H9 (cell line): Measurements from ENCODE around the gene SLC6A18. TPM values are rescaled to one million over a fixed set of nuclear protein-coding genes. Genes with fewer than 3 reads are reported as not detected.

Experiments
- DNase-seq: peaks from one replicate; pipeline ENCODE4 v3.0.0-alpha.2; 2017
- H2AFZ ChIP-seq: one replicate; pipeline ENCODE4 v1.6.1; 2013; ENCODE audit warnings: mild to moderate bottlenecking, low read length, control low read depth, moderate library complexity
- H2AK5ac ChIP-seq: 2 replicates; pipeline ENCODE4 v1.6.1; 2013; ENCODE audit warnings: low read length, control low read depth, mixed read lengths; ENCODE audit not compliant: insufficient read length
- H2BK120ac ChIP-seq: one replicate; pipeline ENCODE4 v1.6.1; 2013; ENCODE audit warnings: low read depth, mild to moderate bottlenecking, low read length, control low read depth, inconsistent platforms; ENCODE audit not compliant: poor library complexity, severe bottlenecking
- H2BK12ac ChIP-seq: 2 replicates; pipeline ENCODE4 v1.6.1; 2013; ENCODE audit warnings: low read length, control low read depth, mixed read lengths, low read depth; ENCODE audit not compliant: insufficient read length
- H2BK15ac ChIP-seq: 2 replicates; pipeline ENCODE4 v1.6.1; 2013; ENCODE audit warnings: low read depth, low read length, control low read depth
- H2BK20ac ChIP-seq: one replicate; pipeline ENCODE4 v1.6.1; 2013; ENCODE audit warnings: low read depth, mild to moderate bottlenecking, low read length, control low read depth, inconsistent platforms; ENCODE audit not compliant: poor library complexity, severe bottlenecking
- H2BK5ac ChIP-seq: 2 replicates; pipeline ENCODE4 v1.6.1; 2013; ENCODE audit warnings: low read length, control low read depth, mixed read lengths; ENCODE audit not compliant: insufficient read length
- H3K14ac ChIP-seq: 2 replicates; pipeline ENCODE4 v1.6.1; 2013; ENCODE audit warnings: low read length, control low read depth; ENCODE audit not compliant: insufficient read depth
- H3K18ac ChIP-seq: 2 replicates; pipeline ENCODE4 v1.6.1; 2013; ENCODE audit warnings: low read depth, mild to moderate bottlenecking, mixed read lengths, low read length, control low read depth; ENCODE audit not compliant: insufficient read length
- H3K23ac ChIP-seq: 2 replicates; pipeline ENCODE4 v1.6.1; 2013; ENCODE audit warnings: low read length, control low read depth, mixed read lengths, low read depth; ENCODE audit not compliant: insufficient read length
- H3K23me2 ChIP-seq: 2 replicates; pipeline ENCODE4 v1.6.1; 2013; ENCODE audit warnings: low read depth, mild to moderate bottlenecking, mixed read lengths, low read length, control low read depth; ENCODE audit not compliant: insufficient read length, poor library complexity, severe bottlenecking
- H3K27ac ChIP-seq: 2 replicates; pipeline ENCODE4 v1.5.1; 2013; ENCODE audit warnings: low read length, control low read depth, mixed read lengths, low read depth; ENCODE audit not compliant: insufficient read length
- H3K27me3 ChIP-seq: 2 replicates; pipeline ENCODE4 v1.6.1; 2013; ENCODE audit warnings: low read length, control low read depth, inconsistent platforms; ENCODE audit not compliant: insufficient read depth
- H3K4ac ChIP-seq: 2 replicates; pipeline ENCODE4 v1.6.1; 2013; ENCODE audit warnings: low read depth, mild to moderate bottlenecking, control low read depth, inconsistent platforms, low read length, moderate library complexity
- H3K4me1 ChIP-seq: 2 replicates; pipeline ENCODE4 v1.6.1; 2013; ENCODE audit warnings: low read length, control low read depth, inconsistent platforms; ENCODE audit not compliant: insufficient read depth
- H3K4me2 ChIP-seq: 2 replicates; pipeline ENCODE4 v1.6.1; 2013; ENCODE audit warnings: low read length, control low read depth, mixed read lengths; ENCODE audit not compliant: insufficient read length, insufficient read depth
- H3K56ac ChIP-seq: 2 replicates; pipeline ENCODE4 v1.6.1; 2013; ENCODE audit warnings: low read depth, mild to moderate bottlenecking, mixed read lengths, low read length, control low read depth; ENCODE audit not compliant: insufficient read length
- H3K79me1 ChIP-seq: 2 replicates; pipeline ENCODE4 v1.6.1; 2013; ENCODE audit warnings: low read depth, mild to moderate bottlenecking, moderate library complexity, low read length, control low read depth, inconsistent platforms; ENCODE audit not compliant: insufficient read depth, poor library complexity, severe bottlenecking
- H3K79me2 ChIP-seq: 2 replicates; pipeline ENCODE4 v1.6.1; 2013; ENCODE audit warnings: low read length, control low read depth, inconsistent platforms; ENCODE audit not compliant: insufficient read depth
- H3K9ac ChIP-seq: 2 replicates; pipeline ENCODE4 v1.6.1; 2013; ENCODE audit warnings: low read length, control low read depth, mixed read lengths; ENCODE audit not compliant: insufficient read length; ENCODE audit errors: extremely low read depth
- H3K9me3 ChIP-seq: one replicate; pipeline ENCODE4 v1.6.1; 2013; ENCODE audit warnings: low read depth, low read length, inconsistent platforms; ENCODE audit not compliant: control insufficient read depth
- H3T11ph ChIP-seq: one replicate; pipeline ENCODE4 v1.6.1; 2013; ENCODE audit warnings: mild to moderate bottlenecking, low read length, control low read depth, inconsistent platforms
- H4K20me1 ChIP-seq: one replicate; pipeline ENCODE4 v1.6.1; 2013; ENCODE audit not compliant: control insufficient read depth, insufficient read length, insufficient read depth
- H4K5ac ChIP-seq: 2 replicates; pipeline ENCODE4 v1.6.1; 2013; ENCODE audit warnings: low read depth, mild to moderate bottlenecking, mixed read lengths, low read length, control low read depth; ENCODE audit not compliant: insufficient read length
- H4K8ac ChIP-seq: replicated peaks from 2 replicates; pipeline ENCODE4 v1.6.1; 2013; ENCODE audit warnings: low read length, control low read depth, mixed read lengths, low read depth; ENCODE audit not compliant: insufficient read length
- H4K91ac ChIP-seq: 2 replicates; pipeline ENCODE4 v1.6.1; 2013; ENCODE audit warnings: low read depth, mild to moderate bottlenecking, moderate library complexity, mixed read lengths, low read length, control low read depth; ENCODE audit not compliant: insufficient read length
- H3K27ac Mint-ChIP-seq, 3 experiments: 2 replicates in 2 of 3; 3 replicates in 1 of 3; pipeline ENCODE4 v1.8.0; 2020 to 2021; ENCODE audit warnings: mixed read lengths in 3 of 3, mild to moderate bottlenecking in 1 of 3, moderate library complexity in 1 of 3
- H3K27me3 Mint-ChIP-seq: 2 replicates; pipeline ENCODE4 v1.8.0; 2021; ENCODE audit warnings: low read depth, mild to moderate bottlenecking, moderate library complexity, mixed read lengths
- H3K36me3 Mint-ChIP-seq, 3 experiments: 2 replicates in 2 of 3; 3 replicates in 1 of 3; pipeline ENCODE4 v1.8.0; 2020 to 2021; ENCODE audit warnings: low read depth in 3 of 3, mixed read lengths in 3 of 3; ENCODE audit not compliant: insufficient read depth in 1 of 3
- H3K4me1 Mint-ChIP-seq, 2 experiments: 2 replicates each; pipeline ENCODE4 v1.8.0; 2020; ENCODE audit warnings: mixed read lengths in 2 of 2
- H3K4me3 Mint-ChIP-seq, 2 experiments: 2 replicates in 1 of 2; 3 replicates in 1 of 2; pipeline ENCODE4 v1.8.0; 2020 to 2021; ENCODE audit warnings: mild to moderate bottlenecking in 2 of 2, mixed read lengths in 2 of 2, moderate library complexity in 1 of 2
- H3K9me3 Mint-ChIP-seq, 2 experiments: 2 replicates in 1 of 2; 3 replicates in 1 of 2; pipeline ENCODE4 v1.8.0; 2020; ENCODE audit warnings: mild to moderate bottlenecking in 2 of 2, mixed read lengths in 2 of 2, moderate library complexity in 1 of 2
- WGBS: extraction: QIAGEN DNeasy Blood & Tissue Kit; methylation state at CpG from one replicate; pipeline ENCODE4 v1.1.7; 2013; ENCODE audit warnings: missing lambda C conversion rate, low lambda C conversion rate, mixed read lengths; ENCODE audit not compliant: insufficient read length; ENCODE audit errors: extremely low coverage; 5-methylcytosine and 5-hydroxymethylcytosine counted together
- total RNA-seq: library from RNA; stranded (reverse); gene quantifications from 2 replicates; pipeline ENCODE4 v1.2.1, GENCODE V29; 2021
- TF ChIP-seq, protein P1 (sequence below): fragments of 200-600 bp; sonication (generic); conservative IDR thresholded peaks from 3 replicates; pipeline ENCODE4 v1.8.0; 2021; ENCODE audit warnings: antibody characterized with exemption, mild to moderate bottlenecking

Gene SLC6A18
- total RNA-seq, 1 experiment from 2014 or later = not detected

DNA sequence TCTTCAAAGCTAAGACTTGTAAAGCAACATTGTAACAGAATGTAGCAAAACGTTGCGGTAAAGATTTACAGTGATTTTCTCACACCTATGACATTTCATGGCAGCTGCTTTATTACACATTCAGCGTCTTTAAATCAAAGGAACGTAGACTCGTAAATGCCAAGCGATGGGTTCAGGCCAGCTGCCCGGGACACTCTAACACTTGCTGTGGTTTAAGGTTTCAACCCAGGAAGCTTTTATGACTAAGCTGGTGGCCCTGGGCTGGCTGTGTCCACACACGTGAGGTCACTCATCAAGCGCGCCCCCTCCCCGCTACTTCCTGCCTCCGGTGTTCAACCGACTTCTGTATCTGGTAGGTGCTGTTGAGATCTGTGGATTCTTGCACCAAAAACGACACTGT is 2.5 kb downstream of the SLC6A18 start:
- Histone ChIP-seq H2BK120ac (no peak overlapping the region), H2BK15ac (no peak overlapping the region), H3K4ac (no peak overlapping the region), H3K4me1 (no peaks in the 10 kb centered on the region; the same call in 1 of the 2 replicates), H3K79me2 (no peaks in the 10 kb centered on the region), H2AK5ac (no peak overlapping the region), H3K9me3 (no peaks in the 10 kb centered on the region), H2BK20ac (no peak overlapping the region), H3K23me2 (no peaks in the 10 kb centered on the region), H2AFZ (no peak overlapping the region), H4K5ac (no peak overlapping the region), H3K56ac (no peak overlapping the region), H3K23ac (no peak overlapping the region), H2BK12ac (no peak overlapping the region), H3K18ac (no peak overlapping the region), H4K20me1 (no peaks in the 10 kb centered on the region), H4K91ac (no peak overlapping the region), H3T11ph (no peak overlapping the region), H3K27ac (no peak overlapping the region), H3K4me2 (no peak overlapping the region), H3K14ac (no peak overlapping the region), H3K9ac (no peak overlapping the region), H2BK5ac (no peak overlapping the region), H4K8ac (no peak overlapping the region), H3K27me3 (no peaks in the 10 kb centered on the region), H3K79me1 (no peaks in the 10 kb centered on the region)
- Mint-ChIP-seq H3K4me3 (no peak overlapping the region), H3K27ac (no peak overlapping the region; a peak in 1 of 7 replicates), H3K27me3 (peaks cover 4% of the 10 kb centered on the region), H3K36me3 (no peaks in the 10 kb centered on the region), H3K9me3 (no peaks in the 10 kb centered on the region), H3K4me1 (peaks cover 0 to 12% of the 10 kb centered on the region in 2 experiments; a peak in 2 of 4 replicates)
- no peak for DNase-seq
- TF ChIP-seq, protein P1, sequence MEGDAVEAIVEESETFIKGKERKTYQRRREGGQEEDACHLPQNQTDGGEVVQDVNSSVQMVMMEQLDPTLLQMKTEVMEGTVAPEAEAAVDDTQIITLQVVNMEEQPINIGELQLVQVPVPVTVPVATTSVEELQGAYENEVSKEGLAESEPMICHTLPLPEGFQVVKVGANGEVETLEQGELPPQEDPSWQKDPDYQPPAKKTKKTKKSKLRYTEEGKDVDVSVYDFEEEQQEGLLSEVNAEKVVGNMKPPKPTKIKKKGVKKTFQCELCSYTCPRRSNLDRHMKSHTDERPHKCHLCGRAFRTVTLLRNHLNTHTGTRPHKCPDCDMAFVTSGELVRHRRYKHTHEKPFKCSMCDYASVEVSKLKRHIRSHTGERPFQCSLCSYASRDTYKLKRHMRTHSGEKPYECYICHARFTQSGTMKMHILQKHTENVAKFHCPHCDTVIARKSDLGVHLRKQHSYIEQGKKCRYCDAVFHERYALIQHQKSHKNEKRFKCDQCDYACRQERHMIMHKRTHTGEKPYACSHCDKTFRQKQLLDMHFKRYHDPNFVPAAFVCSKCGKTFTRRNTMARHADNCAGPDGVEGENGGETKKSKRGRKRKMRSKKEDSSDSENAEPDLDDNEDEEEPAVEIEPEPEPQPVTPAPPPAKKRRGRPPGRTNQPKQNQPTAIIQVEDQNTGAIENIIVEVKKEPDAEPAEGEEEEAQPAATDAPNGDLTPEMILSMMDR = no peak
- no CpG with 5 or more reads among the region's 14 CpGs for WGBS
